IMR-90 (cell line): ENCODE measurements around the gene OR10H1. TPM values are rescaled to one million over a fixed set of nuclear protein-coding genes. Genes with fewer than 3 reads are reported as not detected.

Experiments
- ATAC-seq: fragments of 200-7000 bp; cut with Tn5 transposase; 2 replicates; pipeline ENCODE4 v1.9.1; 2020; ENCODE audit warnings: low read depth, mild to moderate bottlenecking, moderate library complexity
- BruUV-seq: library from RNA; stranded (reverse); fragments of 400-500 nt; replicated peaks from 2 replicates; lab custom pipeline; 2021; lab: Mats Ljungman, UMichigan
- CTCF ChIA-PET: fragments of 300-600 bp; formaldehyde crosslinking; extraction: SDS; loops from one replicate; lab custom pipeline; 2021; ENCODE audit warnings: antibody characterized with exemption; lab: Yijun Ruan, JAX
- POLR2A ChIA-PET: fragments of 300-600 bp; sonication (Branson Sonifier 250); formaldehyde crosslinking; loops from one replicate; lab custom pipeline; 2022; ENCODE audit warnings: antibody characterized with exemption; ENCODE audit not compliant: unreplicated experiment; lab: Charles Lee
- DNase-seq: peaks from one replicate; pipeline ENCODE4 v3.0.0; 2013
- H2AFZ ChIP-seq: replicated peaks from 2 replicates; pipeline ENCODE3; 2013; ENCODE audit warnings: low read length, mild to moderate bottlenecking; ENCODE audit not compliant: poor library complexity
- H2AK5ac ChIP-seq: 2 replicates; pipeline ENCODE4 v1.6.1; 2013; ENCODE audit warnings: low read depth, low read length, inconsistent platforms
- H2AK9ac ChIP-seq: replicated peaks from 2 replicates; pipeline ENCODE3; 2013; ENCODE audit warnings: mild to moderate bottlenecking, low read depth, low read length, moderate library complexity; ENCODE audit not compliant: poor library complexity
- H2BK120ac ChIP-seq: 2 replicates; pipeline ENCODE4 v1.6.1; 2013; ENCODE audit warnings: low read depth, low read length, inconsistent platforms
- H2BK15ac ChIP-seq: 3 replicates; pipeline ENCODE4 v1.6.1; 2013; ENCODE audit warnings: low read depth, low read length, inconsistent platforms
- H2BK20ac ChIP-seq: 2 replicates; pipeline ENCODE4 v1.6.1; 2013; ENCODE audit warnings: low read depth, mild to moderate bottlenecking, inconsistent platforms, low read length, moderate library complexity
- H2BK5ac ChIP-seq: 2 replicates; pipeline ENCODE4 v1.6.1; 2013; ENCODE audit warnings: mild to moderate bottlenecking, low read depth, low read length, inconsistent platforms; ENCODE audit not compliant: poor library complexity, severe bottlenecking
- H3K14ac ChIP-seq: replicated peaks from 2 replicates; pipeline ENCODE4 v1.6.1; 2013; ENCODE audit warnings: low read depth, low read length, inconsistent platforms
- H3K18ac ChIP-seq: 2 replicates; pipeline ENCODE4 v1.6.1; 2013; ENCODE audit warnings: low read depth, low read length, control low read depth
- H3K23ac ChIP-seq: 2 replicates; pipeline ENCODE4 v1.6.1; 2013; ENCODE audit warnings: low read depth, low read length, inconsistent platforms
- H3K27ac ChIP-seq: 2 replicates; pipeline ENCODE4 v1.5.1; 2013; ENCODE audit warnings: mild to moderate bottlenecking, control low read depth, low read length; ENCODE audit not compliant: insufficient read depth
- H3K27me3 ChIP-seq: 2 replicates; pipeline ENCODE4 v1.6.1; 2013; ENCODE audit warnings: low read length; ENCODE audit not compliant: control insufficient read depth, insufficient read depth
- H3K36me3 ChIP-seq: 2 replicates; pipeline ENCODE4 v1.6.1; 2013; ENCODE audit warnings: low read length, mixed read lengths; ENCODE audit not compliant: control insufficient read depth, insufficient read depth
- H3K4ac ChIP-seq: 2 replicates; pipeline ENCODE4 v1.6.1; 2013; ENCODE audit warnings: low read depth, low read length, inconsistent platforms
- H3K4me1 ChIP-seq: 2 replicates; pipeline ENCODE4 v1.6.1; 2013; ENCODE audit warnings: low read length, mixed read lengths; ENCODE audit not compliant: control insufficient read depth, insufficient read depth
- H3K4me2 ChIP-seq: 2 replicates; pipeline ENCODE4 v1.6.1; 2013; ENCODE audit warnings: low read depth, mild to moderate bottlenecking, control low read depth, low read length, moderate library complexity
- H3K4me3 ChIP-seq: 2 replicates; pipeline ENCODE4 v1.5.1; 2013; ENCODE audit warnings: low read depth, mild to moderate bottlenecking, control low read depth, low read length, moderate library complexity; ENCODE audit not compliant: insufficient read depth
- H3K56ac ChIP-seq: 2 replicates; pipeline ENCODE4 v1.6.1; 2013; ENCODE audit warnings: low read length, inconsistent platforms; ENCODE audit not compliant: insufficient read depth; ENCODE audit errors: extremely low read depth
- H3K79me1 ChIP-seq, 2 experiments: 2 replicates each; pipeline ENCODE4 v1.6.1; 2013; ENCODE audit warnings: low read length in 2 of 2, inconsistent platforms in 1 of 2, low read depth in 1 of 2
- H3K9ac ChIP-seq: 2 replicates; pipeline ENCODE4 v1.6.1; 2013; ENCODE audit warnings: low read depth, low read length, control low read depth
- H3K9me1 ChIP-seq: 2 replicates; pipeline ENCODE4 v1.6.1; 2013; ENCODE audit warnings: low read length, inconsistent platforms; ENCODE audit not compliant: insufficient read depth
- H3K9me3 ChIP-seq: 2 replicates; pipeline ENCODE4 v1.6.1; 2013; ENCODE audit warnings: low read length; ENCODE audit not compliant: control insufficient read depth, insufficient read depth
- H4K20me1 ChIP-seq: 2 replicates; pipeline ENCODE4 v1.6.1; 2013; ENCODE audit warnings: low read length, inconsistent platforms; ENCODE audit not compliant: insufficient read depth
- H4K5ac ChIP-seq: 2 replicates; pipeline ENCODE4 v1.6.1; 2013; ENCODE audit warnings: mild to moderate bottlenecking, low read depth, low read length, control low read depth
- H4K8ac ChIP-seq, 2 experiments: 2 replicates each; pipeline ENCODE4 v1.6.1; 2013; ENCODE audit warnings: low read depth in 2 of 2, low read length in 2 of 2, control low read depth in 1 of 2, inconsistent platforms in 1 of 2
- H4K91ac ChIP-seq: 2 replicates; pipeline ENCODE4 v1.6.1; 2013; ENCODE audit warnings: low read depth, low read length, inconsistent platforms; ENCODE audit not compliant: insufficient read depth
- BHLHE40 ChIP-seq: fragments of 150-350 bp; IDR thresholded peaks from 2 replicates; pipeline ENCODE4 v1.6.1; 2016; ENCODE audit warnings: mild to moderate bottlenecking, low read depth, low read length
- POLR2A ChIP-seq: IDR thresholded peaks from 2 replicates; pipeline ENCODE4 v1.6.1; 2012; ENCODE audit warnings: mild to moderate bottlenecking, low read depth, low read length
- RCOR1 ChIP-seq: IDR thresholded peaks from 2 replicates; pipeline ENCODE4 v1.6.1; 2012; ENCODE audit warnings: mild to moderate bottlenecking, low read length, improper control_type of control experiment; ENCODE audit not compliant: insufficient replicate concordance
- WGBS, 2 experiments: methylation state at CpG; one replicate each; pipeline versions ENCODE4 v1.1.5 to v1.1.7; 2013; ENCODE audit warnings: missing lambda C conversion rate in 2 of 2; ENCODE audit not compliant: insufficient read length in 1 of 2; ENCODE audit errors: extremely low coverage in 2 of 2; 5-methylcytosine and 5-hydroxymethylcytosine counted together
- dilution Hi-C: fragments of 300-500 bp; cut with HindIII; formaldehyde crosslinking; loops from one replicate; pipeline ENCODE4 v1.14.3; 2018; ENCODE audit warnings: low sequenced_read_pairs; ENCODE audit not compliant: unreplicated experiment
- in situ Hi-C: fragments of 300-500 bp; cut with MboI; formaldehyde crosslinking; loops from 3 replicates; pipeline ENCODE4 v1.14.3; 2019; ENCODE audit warnings: low sequenced_read_pairs, inconsistent platforms, mixed read lengths
- intact Hi-C: fragments of 100-400 bp; cut with micrococcal nuclease; formaldehyde crosslinking; loops from 2 replicates; pipeline ENCODE4 v1.10.0; 2022
- polyA plus RNA-seq, 3 experiments: library from polyadenylated mRNA; depleted of rRNA; stranded (reverse); fragments of >200 nt; gene quantifications; 2 replicates each; pipeline ENCODE4 v1.2.3, GENCODE V29; 2012; ENCODE audit warnings: low replicate concordance in 1 of 3
- total RNA-seq: library from RNA; depleted of rRNA; stranded (reverse); fragments of >200 nt; gene quantifications from 2 replicates; pipeline ENCODE4 v1.2.3, GENCODE V29; 2012

OR10H1 gene
- total and polyA plus RNA-seq, 2 of the 4 experiments (the other 2 are of a cell fraction): not detected

DNA sequence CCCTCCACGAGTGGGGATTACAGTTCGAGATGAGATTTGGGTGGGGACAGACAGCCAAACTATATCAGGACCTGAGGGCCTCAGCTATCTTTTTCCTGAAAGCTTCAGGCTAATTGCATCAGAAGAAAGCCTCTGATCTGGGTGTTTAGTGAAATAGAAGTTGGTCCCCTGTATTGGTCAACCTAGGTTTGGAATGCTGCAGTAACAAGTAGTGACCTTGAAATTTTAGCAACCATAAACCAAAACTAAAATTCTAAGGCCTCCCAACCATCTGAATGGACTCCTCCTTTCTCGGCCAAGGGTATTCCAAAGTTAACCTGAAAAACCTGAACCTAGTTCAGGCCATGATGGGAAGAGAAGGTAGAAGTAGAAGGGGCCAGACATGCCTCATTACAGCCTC is 34.9 kb upstream of the OR10H1 start:
- no peak overlapping the region for H3K4me2 ChIP-seq

More for the DNA sequence above, 34.9 kb upstream of the OR10H1 start:
- H3K4ac ChIP-seq: no peak overlapping the region
- WGBS, 2 experiments: no CpG with 5 or more reads among the region's 3 CpGs
- no peak overlapping the region for H2AK5ac ChIP-seq
- H3K36me3 ChIP-seq: no peaks in the 10 kb centered on the region
- H4K91ac ChIP-seq: no peak overlapping the region
- ATAC-seq: no peak
- CTCF ChIA-PET: no interaction called here
- H2AFZ ChIP-seq: no peak overlapping the region
- H3K14ac ChIP-seq: no peak overlapping the region
- H3K23ac ChIP-seq: no peak overlapping the region
- TF ChIP-seq BHLHE40 (no peak), POLR2A (no peak), RCOR1 (no peak)
- H3K9me1 ChIP-seq: no peaks in the 10 kb centered on the region
- no peaks in the 10 kb centered on the region for H3K27me3 ChIP-seq
- H3K18ac ChIP-seq: no peak overlapping the region
- no peak overlapping the region for H3K9ac ChIP-seq
- H3K56ac ChIP-seq: no peak overlapping the region
- no peaks in the 10 kb centered on the region for H4K20me1 ChIP-seq
- H2BK120ac ChIP-seq: no peak overlapping the region
- no peak overlapping the region for H2BK20ac ChIP-seq
- no peak for DNase-seq
- POLR2A ChIA-PET: no interaction called here
- H4K5ac ChIP-seq: no peak overlapping the region
- no peak overlapping the region for H2BK15ac ChIP-seq
- H3K4me3 ChIP-seq: no peak overlapping the region
- H4K8ac ChIP-seq: no peak overlapping the region
- no peak overlapping the region for H3K27ac ChIP-seq
- in situ Hi-C loops: no loop called here
- BruUV-seq: no TSS peak
- H3K9me3 ChIP-seq: 0 out of 2 replicates have a peak, but pooled peaks cover 3% of the 10 kb centered on the region
- H3K79me1 ChIP-seq: no peaks in the 10 kb centered on the region
- no peak overlapping the region for H2AK9ac ChIP-seq
- no peak overlapping the region for H2BK5ac ChIP-seq
- no peaks in the 10 kb centered on the region for H3K4me1 ChIP-seq
- dilution Hi-C loops: no loop called here
- intact Hi-C loops: no loop called here
